ENCODE results near the gene SLC16A3. TPM values are rescaled to one million over a fixed set of nuclear protein-coding genes. Genes with fewer than 3 reads are reported as not detected.
A peak's percentile ranks its signal among the peaks of the same experiment; 100 is the strongest.

The SLC16A3 gene
- total and polyA plus RNA-seq, 2 donors (not counting 3 experiments of a cell fraction or from before 2014, with no cell fraction given) = 95.9 to 171 TPM

- Histone ChIP-seq H3K9ac (replicated peaks; ENCODE audit: extremely low read depth, insufficient read depth, low read length) (peak overlapping the region; percentile 60), H3K9me1 (replicated peaks; ENCODE audit: control insufficient read depth, extremely low read depth, insufficient read depth, low read length) (no peaks in the 10 kb centered on the region), H3K4me3 (replicated peaks in 1 of 3; ENCODE audit: insufficient read depth in 1 of 3, low read depth in 1 of 3, low read length in 3 of 3) (peak overlapping the region in 1 of 3 experiments; percentile 53), H3K27me3 (ENCODE audit: control insufficient read depth in 2 of 2, insufficient read depth in 2 of 2, low read length in 2 of 2) (no peaks in the 10 kb centered on the region), H3K4me2 (ENCODE audit: insufficient read depth, low read length) (no peak overlapping the region), H2AFZ (ENCODE audit: low read depth, low read length) (no peak overlapping the region), H3K27ac (ENCODE audit: insufficient read depth, low read depth, low read length) (peak overlapping the region; percentile 53), H4K20me1 (replicated peaks; ENCODE audit: control insufficient read depth, extremely low read depth, insufficient read depth, low read length) (no peaks in the 10 kb centered on the region), H3K9me3 (replicated peaks; ENCODE audit: control insufficient read depth, insufficient read depth, low read length) (no peaks in the 10 kb centered on the region), H3K4me1 (ENCODE audit: control insufficient read depth, extremely low read depth, insufficient read depth, low read length) (peaks cover 21% of the 10 kb centered on the region), H3K79me2 (ENCODE audit: control insufficient read depth, insufficient read depth, low read length) (peaks cover 37% of the 10 kb centered on the region), H3K36me3 (ENCODE audit: control insufficient read depth in 2 of 2, extremely low read depth in 1 of 2, insufficient read depth in 2 of 2, low read length in 2 of 2) (no peaks in the 10 kb centered on the region)
- ChIA-PET CTCF (no interaction called here), POLR2A (no interaction called here)
- DNase-seq (ENCODE audit: low read depth, low spot score) (no peak), FAIRE-seq (no peak)
- dilution Hi-C loops (cut with MboI; ENCODE audit: extremely low pct_ligation_motif_present, low sequenced_read_pairs) = no loop called here
- BruUV-seq (replicated peaks) = no TSS peak
- intact Hi-C loops (cut with micrococcal nuclease) = loop anchor here (5.0 kb wide), 1 partner anchor 130 kb away; the partner anchor contains the start of gene FASN
- no peak for TF ChIP-seq MYC (IDR thresholded peaks at IDR 0.05; ENCODE audit: low read depth, low read length)
- TF ChIP-seq MAX (IDR thresholded peaks at IDR 0.05; ENCODE audit: insufficient read depth, insufficient read length) = no peak
- TF ChIP-seq EZH2 (IDR thresholded peaks at IDR 0.05; ENCODE audit: borderline replicate concordance, low read depth, low read length, severe bottlenecking) = no peak
- no peak for TF ChIP-seq POLR2AphosphoS5 (IDR thresholded peaks at IDR 0.05; ENCODE audit: insufficient read depth, low read depth, low read length)
- TF ChIP-seq GATA2 (IDR thresholded peaks at IDR 0.05; ENCODE audit: insufficient read depth, insufficient read length, low read depth, low read length) = no peak
These were observed 1.1 kb upstream of the SLC16A3 start for GRCh38 chr17:82227629-82228277.

- TF ChIP-seq JUN (IDR thresholded peaks at IDR 0.05; ENCODE audit: borderline replicate concordance, insufficient read depth, insufficient read length, low read depth) (no peak), EZH2 (IDR thresholded peaks at IDR 0.05; ENCODE audit: borderline replicate concordance, low read depth, low read length, severe bottlenecking) (no peak), MAX (IDR thresholded peaks at IDR 0.05; ENCODE audit: insufficient read depth, insufficient read length) (no peak), POLR2AphosphoS5 (IDR thresholded peaks at IDR 0.05; ENCODE audit: insufficient read depth, low read depth, low read length) (no peak)
- peak overlapping the region; percentile 41 for H3K4me2 ChIP-seq (ENCODE audit: insufficient read depth, low read length)
- FAIRE-seq = peak; percentile 60
- ChIA-PET CTCF (interaction anchor here (1.2 to 8.8 kb wide), 4 partner anchors 7 to 23 kb away, joined by 3 to 104 read pairs (median 6); no protein-coding TSS in a partner anchor), POLR2A (interaction anchor here (0.8 to 1.6 kb wide), 3 partner anchors 8 to 23 kb away, joined by 3 to 7 read pairs (median 6); no protein-coding TSS in a partner anchor)
- no peaks in the 10 kb centered on the region for H3K27me3 ChIP-seq (ENCODE audit: control insufficient read depth in 2 of 2, insufficient read depth in 2 of 2, low read length in 2 of 2)
- peaks cover 43% of the 10 kb centered on the region for H3K79me2 ChIP-seq (ENCODE audit: control insufficient read depth, insufficient read depth, low read length)
- peak overlapping the region; percentile 53 for H3K27ac ChIP-seq (ENCODE audit: insufficient read depth, low read depth, low read length)
- no peaks in the 10 kb centered on the region for H3K9me3 ChIP-seq (replicated peaks; ENCODE audit: control insufficient read depth, insufficient read depth, low read length)
- H3K36me3 ChIP-seq (ENCODE audit: control insufficient read depth in 2 of 2, extremely low read depth in 1 of 2, insufficient read depth in 2 of 2, low read length in 2 of 2) = no peaks in the 10 kb centered on the region
- BruUV-seq (replicated peaks) = TSS peak; percentile 45
- intact Hi-C loops (cut with micrococcal nuclease) = loop anchor here (5.0 kb wide), 1 partner anchor 131 kb away; the partner anchor contains the start of gene FASN
- H3K9me1 ChIP-seq (replicated peaks; ENCODE audit: control insufficient read depth, extremely low read depth, insufficient read depth, low read length) = no peaks in the 10 kb centered on the region
- peaks cover 21% of the 10 kb centered on the region for H3K4me1 ChIP-seq (ENCODE audit: control insufficient read depth, extremely low read depth, insufficient read depth, low read length)
- peak overlapping the region; percentile 60 for H3K9ac ChIP-seq (replicated peaks; ENCODE audit: extremely low read depth, insufficient read depth, low read length)
- H3K4me3 ChIP-seq (replicated peaks in 1 of 3; ENCODE audit: insufficient read depth in 1 of 3, low read depth in 1 of 3, low read length in 3 of 3) = peak overlapping the region; percentile 16 to 53 (median 36)
- no peaks in the 10 kb centered on the region for H4K20me1 ChIP-seq (replicated peaks; ENCODE audit: control insufficient read depth, extremely low read depth, insufficient read depth, low read length)
- peak; percentile 31 for DNase-seq (ENCODE audit: low read depth, low spot score)
- peak overlapping the region; percentile 70 for H2AFZ ChIP-seq (ENCODE audit: low read depth, low read length)
- dilution Hi-C loops (cut with MboI; ENCODE audit: extremely low pct_ligation_motif_present, low sequenced_read_pairs) = no loop called here
These were observed 482 bp upstream of the SLC16A3 start for GRCh38 chr17:82228278-82228841.
